ENCODE measurements around the gene ATG4C.

The ATG4C gene

DNA sequence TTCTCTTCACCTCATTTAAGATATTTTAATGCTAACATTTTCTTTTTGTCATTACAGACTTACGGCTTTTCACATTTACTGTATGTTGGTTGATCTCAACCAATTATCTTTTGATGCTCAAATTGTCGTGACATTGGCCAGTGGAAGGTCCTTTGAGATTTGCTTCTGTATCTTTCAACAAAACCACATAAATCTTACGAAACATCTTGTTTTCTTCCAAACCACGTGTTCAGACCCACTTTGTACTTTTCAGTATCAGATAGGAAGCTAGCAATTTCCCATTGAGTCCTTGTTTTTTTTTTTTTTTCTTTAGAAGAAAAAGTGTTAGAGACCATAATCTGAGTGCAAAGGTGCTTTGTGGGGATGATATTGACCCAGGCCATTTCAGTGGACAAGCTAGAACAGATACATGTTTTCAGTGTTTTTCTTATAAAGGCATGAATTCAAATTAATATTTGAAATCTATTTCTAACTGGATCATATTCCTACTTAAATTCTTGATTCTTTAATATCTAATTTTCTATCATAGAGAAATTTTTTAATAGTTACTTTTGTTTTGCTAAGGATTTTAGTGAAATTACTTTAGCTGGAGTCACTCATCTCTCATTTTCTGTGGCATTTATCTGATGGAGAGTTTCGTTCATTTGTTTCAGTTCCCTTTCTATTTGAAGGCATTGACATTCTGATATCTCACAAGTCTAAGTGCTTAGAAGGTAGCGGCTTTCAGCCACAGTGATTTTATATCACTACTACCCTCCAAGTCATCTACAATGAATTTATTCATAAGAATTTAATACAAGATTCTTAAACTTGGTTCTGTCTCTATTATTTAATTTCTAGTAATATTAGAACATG, 26.7 kb downstream of the ATG4C start:
- Histone ChIP-seq H3K36me3 (ENCODE audit: control insufficient read depth in 2 of 2, insufficient read depth in 1 of 2, low read length in 2 of 2) (peaks cover 5 to 15% of the 10 kb centered on the region in 2 experiments), H3K4me3 (ENCODE audit: low read depth, low read length) (no peak overlapping the region), H3K4me1 (ENCODE audit: control insufficient read depth, insufficient read depth, low read length) (no peaks in the 10 kb centered on the region), H3K27ac (ENCODE audit: extremely low read depth, low read depth, low read length) (no peak overlapping the region), H3K9me3 (ENCODE audit: control insufficient read depth, insufficient read depth, low read depth, low read length) (no peaks in the 10 kb centered on the region)
- TF ChIP-seq ZNF624 (tag by site-specific recombination; IDR thresholded peaks at IDR 0.05) (no peak), EGR2 (tag by site-specific recombination; IDR thresholded peaks at IDR 0.05; ENCODE audit: low read depth) (no peak), ZNF416 (tag by site-specific recombination; IDR thresholded peaks at IDR 0.05) (no peak), ZNF518A (tag by site-specific recombination; conservative IDR thresholded peaks at IDR 0.05; ENCODE audit: low read depth) (no peak), ZNF529 (tag by site-specific recombination; IDR thresholded peaks at IDR 0.05; ENCODE audit: insufficient replicate concordance) (no peak), ZNF2 (tag by site-specific recombination; IDR thresholded peaks at IDR 0.05) (no peak), ZBTB26 (tag by site-specific recombination; optimal IDR thresholded peaks at IDR 0.05) (no peak), SCRT2 (tag by site-specific recombination; IDR thresholded peaks at IDR 0.05) (no peak), ZNF768 (tag by site-specific recombination; IDR thresholded peaks at IDR 0.05) (no peak), SP7 (tag by site-specific recombination; IDR thresholded peaks at IDR 0.05) (no peak), ZNF426 (tag by site-specific recombination; IDR thresholded peaks at IDR 0.05) (no peak), ZNF621 (tag by site-specific recombination; IDR thresholded peaks at IDR 0.05) (no peak), SCRT1 (tag by site-specific recombination; IDR thresholded peaks at IDR 0.05; ENCODE audit: borderline replicate concordance) (no peak), ZNF18 (tag by site-specific recombination; IDR thresholded peaks at IDR 0.05) (no peak), PRDM1 (tag by site-specific recombination; IDR thresholded peaks at IDR 0.05) (no peak), ZNF280C (tag by site-specific recombination; IDR thresholded peaks at IDR 0.05) (no peak)
- POLR2A ChIA-PET, result no interaction called here
- CTCF ChIA-PET, result interaction anchor here (0.7 to 0.8 kb wide), 2 partner anchors 31 to 685 kb away, joined by 3 to 6 read pairs; no protein-coding TSS in a partner anchor
